ENCODE data around the gene SYNE1. TPM values are rescaled to one million over a fixed set of nuclear protein-coding genes. Genes with fewer than 3 reads are reported as not detected.

The SYNE1 gene
- total RNA-seq, 1 donor from 2014 or later, result 31.3 TPM

GRCh38 chr6:152248980-152249379 is 388.2 kb downstream of the SYNE1 start:
- DNase-seq (ENCODE audit: low spot score) (no peak), ATAC-seq (no peak)

- DNase-seq (ENCODE audit: low spot score), result no peak
- ATAC-seq, result no peak
Measured at GRCh38 chr6:152246554-152247337, 390.4 kb downstream of the SYNE1 start.

GRCh38 chr6:152244998-152245630 is 392.0 kb downstream of the SYNE1 start:
- DNase-seq (ENCODE audit: low spot score) (no peak), ATAC-seq (no peak)

DNA sequence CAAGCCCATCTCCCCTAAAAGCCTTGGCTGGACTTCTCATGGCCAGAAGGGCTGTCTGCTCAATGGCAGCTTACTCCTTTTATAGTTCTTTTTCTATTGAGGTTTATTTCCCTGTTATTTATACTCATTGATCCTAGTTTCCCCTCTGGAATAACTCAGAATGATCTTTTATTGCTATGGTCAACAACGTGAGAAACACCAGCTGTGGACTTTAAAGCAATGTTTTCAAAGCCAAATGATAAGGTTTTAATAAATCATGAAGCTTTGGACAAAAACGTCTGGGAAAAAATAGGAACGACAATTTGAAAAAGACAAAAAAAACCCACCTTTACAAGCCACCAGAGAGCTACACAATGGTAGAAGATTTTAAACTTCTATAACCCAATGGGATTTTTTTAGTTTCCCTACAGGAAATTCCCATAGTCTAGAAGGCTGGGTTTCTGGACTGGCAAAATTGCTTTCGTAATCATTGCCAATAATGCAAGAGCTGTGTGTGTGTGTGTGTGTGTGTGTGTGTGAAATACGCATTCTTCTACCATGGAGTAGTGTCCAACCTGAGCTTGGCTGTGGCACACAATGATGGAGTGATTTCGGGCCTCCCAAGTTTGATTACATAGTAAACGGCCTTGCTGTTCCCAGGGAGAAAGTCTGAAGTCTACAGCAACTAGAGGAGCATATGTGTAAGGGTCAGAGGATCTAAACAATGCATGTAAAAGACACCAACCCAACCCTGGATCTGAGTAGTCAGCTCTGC is 396.0 kb downstream of the SYNE1 start:
- ATAC-seq (peak; percentile 31), DNase-seq (ENCODE audit: low spot score) (no peak)

DNA sequence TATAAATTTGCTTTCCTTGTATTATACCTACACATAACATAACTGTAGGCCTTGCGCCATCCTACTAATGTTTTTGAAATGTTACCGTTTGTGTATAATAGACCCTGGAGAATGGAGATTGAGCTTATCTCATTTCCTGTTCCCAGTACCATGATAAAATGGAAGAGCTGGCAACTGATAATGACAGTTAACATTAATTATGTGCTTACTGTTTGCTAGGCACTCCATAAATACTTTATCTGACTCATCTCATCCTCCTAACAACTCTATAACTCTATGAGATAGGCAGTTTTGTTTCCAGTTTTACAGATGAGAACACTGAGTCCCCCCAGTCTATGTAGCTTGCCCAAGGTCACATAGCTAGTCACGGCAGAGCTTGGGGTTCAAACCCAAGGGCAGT is 396.7 kb downstream of the SYNE1 start:
- ATAC-seq (no peak), DNase-seq (ENCODE audit: low spot score) (no peak)

DNA sequence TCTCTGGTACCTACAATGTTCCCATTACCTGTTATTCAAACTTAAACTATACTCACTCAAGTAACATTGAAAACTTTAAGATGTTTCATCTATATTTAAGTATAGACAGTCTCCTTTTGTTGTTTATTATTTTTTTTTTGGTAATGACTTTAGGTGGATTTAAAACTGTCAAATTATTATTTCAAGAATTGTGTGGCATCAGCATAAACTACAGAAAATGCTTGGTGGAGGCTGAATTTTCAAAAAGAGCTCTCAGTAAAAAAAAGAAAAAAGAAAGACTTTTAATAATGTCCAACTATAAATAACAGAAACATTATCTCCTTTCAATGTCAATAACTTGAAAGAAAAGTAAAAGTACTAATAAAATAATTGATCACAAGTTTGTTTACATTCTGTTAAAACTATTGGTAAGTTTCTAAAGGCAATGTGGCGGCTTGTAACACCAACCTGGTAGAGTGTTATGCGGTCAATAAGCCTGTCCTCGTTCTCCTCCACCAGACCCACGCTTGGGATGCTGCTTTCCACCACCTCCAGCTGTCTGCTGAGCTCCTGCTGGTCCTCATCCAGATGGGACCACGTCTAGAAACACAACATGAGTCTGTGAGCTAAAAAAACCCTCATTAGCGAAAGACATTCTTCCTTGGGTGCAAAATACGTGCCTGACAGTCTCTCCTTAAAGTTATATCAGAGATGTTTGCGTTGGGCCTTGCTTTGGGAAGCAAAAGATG is 400.6 kb downstream of the SYNE1 start:
- no peak for DNase-seq (ENCODE audit: low spot score)
- ATAC-seq, result no peak

DNA sequence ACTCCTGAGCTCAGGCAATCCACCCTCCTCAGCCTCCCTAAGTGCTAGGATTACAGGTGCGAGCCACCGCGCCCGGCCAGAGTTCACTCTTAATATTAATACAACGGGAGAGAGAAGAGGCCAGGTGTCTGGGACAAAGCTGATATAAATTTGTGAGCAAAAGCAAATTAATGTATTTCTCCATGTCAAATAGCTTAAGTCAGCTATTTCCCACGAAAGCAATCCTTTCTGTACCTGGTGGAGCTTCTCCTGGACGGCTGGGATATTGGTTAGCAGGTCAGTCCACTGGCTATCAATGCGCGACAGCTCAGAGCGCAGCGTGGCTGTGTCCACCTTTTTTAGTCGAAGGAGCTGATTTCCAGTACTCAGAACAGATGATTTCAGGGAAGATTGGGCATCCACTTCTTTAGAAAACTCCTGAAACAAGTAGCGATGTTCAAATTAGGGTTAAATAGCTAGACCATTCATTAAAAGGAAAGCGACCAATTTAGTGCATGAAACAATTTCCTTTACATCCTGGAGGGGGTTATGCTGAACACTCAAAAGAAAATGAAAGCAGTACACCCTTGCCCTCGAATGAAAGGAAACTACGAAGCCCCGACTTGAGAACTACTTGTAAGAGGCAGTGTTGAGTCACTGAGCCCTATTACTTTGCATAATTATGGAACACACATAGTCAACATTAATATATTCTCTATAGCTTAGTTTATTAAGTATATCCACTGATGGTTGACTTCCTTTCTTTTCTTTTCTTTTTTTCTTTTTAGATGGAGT is 403.4 kb downstream of the SYNE1 start:
- DNase-seq (ENCODE audit: low spot score) (no peak), ATAC-seq (no peak)

GRCh38 chr6:152232501-152233151 is 404.5 kb downstream of the SYNE1 start:
- no peak for ATAC-seq
- no peak for DNase-seq (ENCODE audit: low spot score)

DNA sequence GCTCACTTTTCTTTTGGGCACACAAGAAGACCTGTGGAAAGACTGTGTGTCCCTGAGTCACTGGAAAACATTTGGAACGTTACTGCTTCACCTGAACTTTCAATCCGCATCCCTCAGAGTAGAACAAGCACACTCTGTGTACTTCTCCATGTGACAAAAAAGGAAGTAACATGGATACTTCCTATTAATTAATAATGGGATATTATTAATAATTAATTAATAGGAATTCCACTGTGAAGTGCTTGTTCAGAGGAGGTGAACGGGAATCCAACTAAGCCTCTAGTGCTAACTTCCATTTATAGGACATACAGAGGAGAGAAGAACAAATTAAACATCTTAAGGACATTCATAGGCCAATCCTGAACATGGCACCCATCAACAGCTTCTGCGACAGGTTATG is 407.8 kb downstream of the SYNE1 start:
- ATAC-seq (no peak), DNase-seq (ENCODE audit: low spot score) (no peak)

- DNase-seq (ENCODE audit: low spot score), result no peak
- ATAC-seq, result no peak
Measured at GRCh38 chr6:152226119-152226518, 411.0 kb downstream of the SYNE1 start.

DNA sequence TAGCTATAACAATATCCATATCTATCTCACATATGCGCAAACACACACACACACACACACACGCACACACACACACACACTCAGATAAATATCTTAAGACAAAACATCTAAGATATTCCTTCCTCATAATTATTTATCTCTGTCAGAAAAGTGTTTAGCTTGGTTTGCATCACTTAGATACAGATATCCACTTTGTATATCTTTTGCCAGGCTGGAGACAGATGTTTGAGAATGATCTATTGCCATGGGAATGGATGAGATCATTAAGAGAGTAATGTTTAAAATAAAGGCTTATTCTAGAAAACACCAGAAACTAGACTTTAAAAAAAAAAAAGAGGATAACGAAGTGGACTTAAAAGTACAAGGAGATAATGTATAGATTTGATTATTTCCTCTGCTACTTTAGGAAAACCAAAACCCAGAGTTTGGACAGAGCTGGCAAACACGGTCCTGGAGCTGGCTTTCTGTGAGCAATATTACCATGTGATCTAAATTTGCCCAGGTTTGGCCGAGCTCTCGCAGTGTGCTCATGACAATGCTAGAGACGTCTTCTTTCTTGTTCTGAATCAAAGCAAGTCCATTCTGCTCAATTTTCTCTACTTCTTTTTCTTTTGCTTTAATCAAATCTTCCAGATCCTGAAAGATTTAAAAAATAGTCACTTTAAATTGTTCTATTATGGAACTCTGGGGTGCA is 411.8 kb downstream of the SYNE1 start:
- no peak for DNase-seq (ENCODE audit: low spot score)
- ATAC-seq, result no peak

DNA sequence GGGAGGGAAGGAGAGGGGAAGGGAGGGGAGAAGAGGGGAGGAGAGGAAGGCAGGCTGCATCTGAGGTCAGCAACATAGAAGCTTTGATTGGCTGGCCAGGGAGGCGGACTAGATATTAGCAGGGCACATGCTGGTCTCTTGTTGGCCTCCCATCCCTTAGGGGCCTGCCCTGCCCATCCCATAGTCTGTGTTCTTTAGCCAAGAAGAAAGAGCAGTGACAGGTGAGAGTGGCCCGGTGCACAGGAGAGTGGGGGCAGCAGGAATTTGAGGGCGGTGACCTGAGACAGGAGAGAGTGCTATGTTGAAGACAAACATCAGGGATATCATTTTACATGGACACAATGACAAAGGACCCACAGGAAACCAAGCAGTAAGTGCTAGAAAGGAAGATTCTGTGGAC is 413.5 kb downstream of the SYNE1 start:
- no peak for ATAC-seq
- DNase-seq (ENCODE audit: low spot score), result no peak

GRCh38 chr6:152221806-152222628 is 415.1 kb downstream of the SYNE1 start:
- ATAC-seq (no peak), DNase-seq (ENCODE audit: low spot score) (no peak)

DNA sequence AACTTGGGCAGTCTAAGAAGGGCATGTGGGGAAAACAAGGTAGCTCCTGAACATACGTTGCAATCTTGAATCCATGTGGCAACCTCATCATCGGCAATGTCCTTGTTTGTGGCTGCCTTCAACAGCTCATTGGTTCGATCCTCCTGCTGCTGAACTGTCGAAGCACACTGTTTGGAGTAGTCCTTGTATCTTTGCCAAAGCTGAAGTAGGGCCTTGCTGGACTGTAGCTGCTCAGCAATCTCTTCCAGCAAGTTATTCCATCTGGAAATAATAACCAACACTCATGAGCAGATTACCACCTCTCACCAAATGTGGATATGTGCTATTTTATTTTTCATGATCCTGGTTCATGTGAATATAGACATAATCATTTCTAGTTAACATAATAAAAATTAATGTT is 416.4 kb downstream of the SYNE1 start:
- DNase-seq (ENCODE audit: low spot score) (no peak), ATAC-seq (no peak)

GRCh38 chr6:152218887-152219286 is 418.3 kb downstream of the SYNE1 start:
- ATAC-seq, result no peak
- DNase-seq (ENCODE audit: low spot score), result no peak

GRCh38 chr6:152212437-152212836 is 424.7 kb downstream of the SYNE1 start:
- DNase-seq (ENCODE audit: low spot score), result no peak
- ATAC-seq, result no peak

GRCh38 chr6:152209211-152209610 is 428.0 kb downstream of the SYNE1 start:
- DNase-seq (ENCODE audit: low spot score), result no peak
- no peak for ATAC-seq

- DNase-seq (ENCODE audit: low spot score) (no peak), ATAC-seq (no peak)
Measured at GRCh38 chr6:152207915-152208714, 429.0 kb downstream of the SYNE1 start.
